ENCODE results near the gene CTIF. TPM values are rescaled to one million over a fixed set of nuclear protein-coding genes. Genes with fewer than 3 reads are reported as not detected.

Gene CTIF
- total RNA-seq, result 1 to 10 TPM; 4.0 to 5.5 TPM

GRCh38 chr18:48538531-48539405 lies at the start of gene CTIF:
CTIF (plus strand) TSS chr18:48539031; CDS start chr18:48619566, 80,535 bp downstream.

Small RNA genes lying within 50 kb of the gene (small RNA-seq; reads per million reads assigned to genes)
- gene MIR4743, result 0 reads per million in 2 donors

Other genes with a start within 250 kb of the CTIF start
- gene ZBTB7C, start 129.6 kb upstream of the CTIF start, total RNA-seq, result under 1 TPM; under 0.01 TPM